C4-2B (cell line): ENCODE results near the gene AIG1.

Source experiments
- CTCF ChIP-seq: fragments of 450-650 bp; conservative IDR thresholded peaks from 2 replicates; pipeline ENCODE4 v1.5.1; 2017; ENCODE audit warnings: mild to moderate bottlenecking
- ZFX ChIP-seq: fragments of 450-650 bp; IDR thresholded peaks from 2 replicates; pipeline ENCODE4 v1.6.1; 2017

- TF ChIP-seq CTCF (no peak), ZFX (no peak)
Measured at GRCh38 chr6:143333081-143333480, 272.4 kb downstream of the AIG1 start.
